Measurements from ENCODE around the gene CNTN6.

DNA sequence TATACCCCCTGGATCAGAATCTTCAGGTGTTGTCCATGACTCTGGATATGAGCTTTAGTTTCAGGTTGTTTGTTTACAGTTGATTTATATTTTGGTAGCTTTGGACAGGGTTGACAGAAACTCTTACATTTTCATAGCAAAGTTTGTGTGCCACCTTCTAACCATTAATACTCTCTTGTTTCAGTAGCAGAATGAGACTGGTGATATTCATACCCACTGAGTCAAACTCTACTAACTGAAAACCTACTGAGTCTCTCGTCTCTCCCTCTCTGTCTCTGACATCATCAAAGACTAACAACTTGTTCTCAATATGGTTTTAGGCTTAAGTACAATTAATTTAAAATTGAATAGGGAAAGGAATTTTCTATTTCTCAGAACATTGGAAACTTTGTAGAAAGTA, 282.3 kb downstream of the CNTN6 start:
- TF ChIP-seq CTCF (IDR thresholded peaks at IDR 0.05) (no peak), POLR2A (IDR thresholded peaks at IDR 0.05) (no peak)
